ENCODE measurements around the gene RPS6KA4.

RPS6KA4 gene

DNA sequence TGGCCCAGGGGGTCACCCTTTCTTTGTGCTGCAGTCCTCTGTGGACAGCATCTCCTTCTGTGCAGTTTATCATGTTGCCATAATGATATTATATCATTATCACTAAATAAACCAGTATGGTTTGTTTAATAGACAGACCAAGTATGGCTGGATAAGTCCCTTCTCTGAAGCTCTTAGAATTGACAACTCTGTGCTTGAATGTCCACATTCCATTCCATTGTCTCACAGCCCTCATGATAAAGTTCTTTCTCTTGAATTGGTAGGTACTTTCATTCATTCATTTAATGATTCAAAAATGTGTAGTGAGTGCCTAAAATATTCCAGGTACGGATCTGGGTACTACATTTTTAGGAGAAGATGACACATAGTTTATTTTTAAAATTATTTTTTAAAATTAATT, 7.8 kb downstream of the RPS6KA4 start:
- no peak for DNase-seq (ENCODE audit: low read depth)

DNA sequence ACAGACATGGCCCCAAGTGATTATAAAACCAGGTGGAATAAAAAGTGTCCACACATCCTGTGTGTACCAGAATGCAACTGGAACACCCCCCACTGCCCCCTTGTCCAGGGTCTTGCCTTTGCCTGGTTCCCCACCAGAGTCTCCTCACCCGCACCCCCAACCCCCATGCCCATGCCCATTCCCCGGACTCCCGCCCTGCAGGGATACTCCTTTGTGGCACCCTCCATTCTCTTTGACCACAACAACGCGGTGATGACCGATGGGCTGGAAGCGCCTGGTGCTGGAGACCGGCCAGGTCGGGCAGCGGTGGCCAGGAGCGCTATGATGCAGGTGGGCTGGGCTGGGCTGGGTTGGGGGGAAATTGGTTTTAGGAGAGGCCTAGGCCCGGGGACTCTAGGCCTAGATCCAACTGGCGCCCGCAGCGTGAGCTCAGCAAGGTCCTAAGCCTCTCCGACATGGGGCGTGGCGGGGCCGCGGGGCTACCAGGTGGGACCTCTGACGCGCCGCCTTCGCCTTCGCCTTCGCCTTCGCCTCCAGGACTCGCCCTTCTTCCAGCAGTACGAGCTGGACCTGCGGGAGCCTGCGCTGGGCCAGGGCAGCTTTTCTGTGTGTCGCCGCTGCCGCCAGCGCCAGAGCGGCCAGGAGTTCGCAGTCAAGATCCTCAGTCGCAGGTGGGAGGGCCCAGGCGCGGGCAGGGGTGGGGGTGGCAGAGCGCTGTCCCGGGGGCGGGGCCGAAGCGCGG, 9.1 kb downstream of the RPS6KA4 start:
- DNase-seq (ENCODE audit: low read depth): no peak

DNA sequence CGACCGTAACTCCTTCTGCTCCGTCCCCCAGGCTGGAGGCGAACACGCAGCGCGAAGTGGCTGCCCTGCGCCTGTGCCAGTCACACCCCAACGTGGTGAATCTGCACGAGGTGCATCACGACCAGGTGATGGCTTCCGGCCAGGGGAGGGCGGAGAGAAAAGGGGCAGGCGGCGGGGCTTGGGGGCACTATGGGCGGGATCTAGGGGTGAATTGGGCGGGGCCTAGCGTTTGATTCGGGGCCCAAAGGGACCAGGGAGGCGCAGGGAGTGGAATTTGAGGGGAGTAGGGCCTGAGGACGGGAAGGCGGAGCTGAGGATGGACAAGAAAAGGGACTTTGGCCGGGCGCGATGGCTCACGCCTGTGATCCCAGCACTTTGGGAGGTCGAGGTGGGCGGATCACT, 9.7 kb downstream of the RPS6KA4 start:
- no peak for DNase-seq (ENCODE audit: low read depth)

- DNase-seq (ENCODE audit: low read depth): no peak
Observed at GRCh38 chr11:64369440-64370421, 10.8 kb downstream of the RPS6KA4 start.

- DNase-seq (ENCODE audit: low read depth): no peak
Observed at GRCh38 chr11:64371201-64371600, 12.2 kb downstream of the RPS6KA4 start.

GRCh38 chr11:64372021-64372420, 13.1 kb downstream of the RPS6KA4 start:
- no peak for DNase-seq (ENCODE audit: low read depth)

DNA sequence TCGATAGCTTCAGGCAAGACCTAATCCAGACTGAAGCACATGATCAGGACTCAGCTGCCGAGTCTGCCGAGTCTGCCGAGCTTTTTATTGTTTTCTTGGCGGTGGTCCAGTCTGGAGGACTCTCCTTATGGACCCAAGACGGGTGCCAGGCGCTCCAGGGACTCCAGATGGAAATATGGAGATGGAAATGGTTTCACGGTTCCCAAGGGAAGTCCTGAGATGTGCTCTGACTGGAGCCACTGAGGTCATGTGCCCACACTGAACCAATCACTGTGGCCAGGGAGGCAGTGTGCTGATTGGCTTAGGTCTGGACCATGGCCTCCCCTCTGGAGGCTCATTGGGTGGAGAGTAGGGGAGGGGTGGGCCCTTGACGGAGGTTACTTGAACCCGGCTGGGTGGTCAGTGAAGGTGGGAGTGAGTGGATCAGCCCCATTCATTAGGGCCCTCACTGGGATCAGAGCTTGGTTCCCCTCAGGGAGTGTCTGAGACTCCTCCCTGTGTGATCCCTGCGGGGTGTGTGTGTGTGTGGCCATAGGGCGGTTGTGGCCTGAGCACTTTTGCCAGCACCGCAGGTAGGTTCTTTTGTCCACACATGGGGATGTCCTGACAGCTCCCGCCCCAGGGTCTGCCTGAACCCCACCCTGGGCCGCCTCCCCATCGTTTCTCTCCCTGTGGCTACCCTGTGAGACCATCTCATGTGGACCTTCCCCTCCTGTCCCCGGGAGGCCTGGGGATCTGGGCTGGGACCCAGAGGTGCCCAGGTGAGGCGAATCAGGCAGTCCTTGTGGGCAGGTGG, 14.0 kb downstream of the RPS6KA4 start:
- no peak for DNase-seq (ENCODE audit: low read depth)

- DNase-seq (ENCODE audit: low read depth): no peak
Observed at GRCh38 chr11:64373598-64373974, 14.6 kb downstream of the RPS6KA4 start.

- no peak for DNase-seq (ENCODE audit: low read depth)
Observed at GRCh38 chr11:64376071-64376470, 17.1 kb downstream of the RPS6KA4 start.

DNA sequence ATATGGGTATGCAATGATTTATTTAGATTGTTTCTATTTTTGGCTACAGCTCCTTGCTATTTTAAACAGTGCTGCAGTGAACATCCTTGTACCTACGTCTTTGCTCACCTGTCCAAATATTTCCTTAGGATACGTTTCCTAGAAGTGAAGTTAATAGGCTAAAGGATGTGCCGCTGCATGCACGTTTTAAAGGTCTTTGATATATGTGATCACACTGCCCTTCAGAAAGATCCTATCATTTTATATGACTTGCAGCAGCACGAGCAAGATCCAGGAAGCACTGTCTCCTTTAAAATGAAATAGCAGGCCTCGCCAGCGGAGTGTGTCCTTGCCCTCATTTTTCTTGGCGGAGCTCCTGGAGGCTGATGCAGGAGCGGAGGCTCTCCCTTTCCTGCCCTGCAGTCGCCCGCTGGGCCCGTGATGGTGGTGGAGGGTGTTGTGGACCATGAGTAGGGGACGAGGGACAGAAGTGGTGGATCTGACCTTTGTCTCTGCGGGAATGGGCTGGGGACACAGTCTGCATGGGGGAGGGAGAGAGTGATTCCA, 19.4 kb downstream of the RPS6KA4 start:
- no peak for DNase-seq (ENCODE audit: low read depth)

DNA sequence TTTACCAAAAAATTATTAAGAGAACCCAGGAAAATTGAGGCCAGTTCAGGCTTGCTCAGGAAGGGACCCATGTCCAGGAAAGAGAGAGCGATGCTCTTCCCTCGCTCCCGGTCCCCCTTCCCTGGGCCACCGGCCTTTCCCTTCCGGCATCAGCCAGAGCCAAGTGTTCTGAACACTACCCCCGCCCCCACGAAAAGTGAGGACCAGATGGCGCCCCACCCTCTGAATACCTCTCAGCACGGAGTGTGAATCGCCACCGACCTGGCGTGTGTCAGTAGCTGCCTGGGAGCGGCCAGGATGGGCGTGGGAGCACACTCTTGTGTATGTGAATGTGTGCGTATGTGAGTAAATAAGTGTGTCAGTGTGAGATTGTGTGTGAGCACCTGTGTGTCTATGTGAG, 20.2 kb downstream of the RPS6KA4 start:
- DNase-seq (ENCODE audit: low read depth): no peak

- no peak for DNase-seq (ENCODE audit: low read depth)
Observed at GRCh38 chr11:64379817-64380709, 21.1 kb downstream of the RPS6KA4 start.

GRCh38 chr11:64381350-64381749, 22.4 kb downstream of the RPS6KA4 start:
- no peak for DNase-seq (ENCODE audit: low read depth)

DNA sequence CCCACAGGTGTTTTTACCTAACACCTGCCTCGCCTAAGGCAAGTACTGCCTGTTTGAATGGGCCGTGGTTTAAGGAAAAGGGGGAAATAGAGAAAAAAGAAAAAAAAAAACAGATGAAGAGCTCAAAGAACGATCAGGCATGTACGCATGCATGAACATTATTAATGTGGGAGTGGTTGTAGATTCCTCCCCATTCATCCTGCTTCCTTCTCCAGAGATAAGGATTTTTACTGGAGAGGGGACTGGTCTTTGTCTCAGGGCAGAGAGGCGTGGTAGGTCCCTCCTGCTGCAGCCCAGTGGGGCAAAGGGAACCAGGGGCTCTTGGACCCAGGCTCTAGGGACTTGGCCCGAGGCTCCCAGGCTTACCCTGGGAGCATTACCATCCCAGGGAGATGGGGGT, 23.1 kb downstream of the RPS6KA4 start:
- DNase-seq (ENCODE audit: low read depth): no peak

- no peak for DNase-seq (ENCODE audit: low read depth)
Observed at GRCh38 chr11:64382586-64382985, 23.6 kb downstream of the RPS6KA4 start.

- no peak for DNase-seq (ENCODE audit: low read depth)
Observed at GRCh38 chr11:64383580-64383979, 24.6 kb downstream of the RPS6KA4 start.

DNA sequence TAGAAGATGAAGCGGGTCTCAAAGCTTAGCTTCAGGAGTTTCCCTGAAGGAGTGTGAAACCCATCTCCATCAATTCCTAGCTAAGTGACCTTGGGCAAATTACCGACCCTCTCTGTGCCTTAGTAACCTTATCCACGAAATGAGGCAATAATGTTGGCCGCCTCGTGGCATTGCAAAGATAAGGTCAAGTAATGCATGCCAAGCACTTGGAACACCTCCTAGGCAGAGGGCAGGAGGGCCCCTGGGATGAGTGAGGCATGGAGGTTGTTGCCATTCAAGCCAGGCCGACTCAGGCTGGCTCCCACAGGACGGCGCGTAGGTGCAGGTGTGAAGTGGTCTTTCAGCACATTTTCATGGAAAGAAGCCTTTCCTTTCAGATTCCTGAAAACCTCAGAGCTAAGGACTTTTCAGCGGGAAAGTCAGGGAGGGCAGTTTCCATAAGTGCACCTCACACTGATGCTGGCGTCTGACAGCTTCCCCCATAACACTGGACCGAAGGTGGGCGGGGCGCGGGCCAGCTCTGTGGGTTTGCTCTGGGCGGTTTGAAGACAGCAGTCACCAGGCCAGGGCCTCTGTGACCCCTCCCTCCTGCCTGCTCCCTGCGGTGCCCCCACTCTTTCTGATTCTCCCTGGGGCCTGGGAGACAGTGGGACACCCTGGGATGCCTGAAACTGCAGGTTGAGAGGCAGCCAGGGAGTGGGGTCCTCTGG, 25.2 kb downstream of the RPS6KA4 start:
- DNase-seq (ENCODE audit: low read depth): no peak

DNA sequence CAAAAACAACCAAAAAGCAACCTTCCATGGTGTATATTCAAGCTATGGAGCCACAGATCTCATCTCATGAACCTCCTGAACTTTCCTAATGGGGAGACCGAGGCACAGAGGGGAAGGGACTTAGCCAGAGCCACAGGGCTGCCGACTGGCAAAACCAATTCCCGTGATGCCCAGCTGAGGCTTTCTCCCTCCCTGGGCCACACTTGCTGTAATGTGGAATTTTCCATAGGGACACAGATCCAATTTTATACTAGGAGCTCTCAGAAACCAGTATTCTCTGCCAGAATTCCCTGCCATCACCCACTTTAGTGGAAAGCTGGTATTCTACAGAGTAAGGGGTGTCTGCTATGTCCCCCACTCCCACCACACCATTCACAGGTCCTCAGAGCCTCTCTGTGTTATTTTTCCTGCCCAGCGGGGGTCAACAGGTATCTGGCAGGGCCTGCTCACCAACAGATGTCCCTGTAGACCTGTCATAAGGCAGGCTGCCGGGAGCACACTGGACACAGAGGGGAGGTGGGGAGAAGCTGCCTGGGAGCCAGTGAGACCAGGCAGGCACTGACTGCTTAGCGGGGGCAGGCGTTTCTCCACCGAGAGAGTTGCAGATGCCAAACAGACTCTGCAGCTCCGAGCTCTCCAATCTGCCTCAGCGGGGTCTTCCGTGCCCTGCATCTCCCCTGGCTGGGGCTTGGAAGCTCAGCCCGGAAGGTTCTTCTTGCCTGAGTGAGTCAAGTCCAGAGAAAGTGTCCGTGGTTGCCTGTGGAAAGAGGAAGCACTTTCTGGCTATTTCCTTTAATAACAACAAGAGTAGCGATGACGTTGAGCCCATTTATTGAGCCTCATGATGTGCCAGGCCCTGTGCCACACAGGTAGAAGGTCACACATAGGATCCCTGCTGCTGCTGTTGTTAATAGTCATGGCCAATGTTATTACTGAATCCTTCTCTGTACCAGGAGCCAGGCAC, 26.3 kb downstream of the RPS6KA4 start:
- no peak for DNase-seq (ENCODE audit: low read depth)
